Ureter (tissue), 1 donor: ENCODE data around the gene PCSK9. TPM values are rescaled to one million over a fixed set of nuclear protein-coding genes. Genes with fewer than 3 reads are reported as not detected.

Experiments
- DNase-seq: peaks from one replicate; pipeline ENCODE4 v3.0.0-alpha.2; 2020; ENCODE audit warnings: low spot score
- total RNA-seq: library from RNA; stranded (reverse); gene quantifications from one replicate; pipeline ENCODE4 v1.2.4, GENCODE V29; 2023
- donor health status: DM: yes; HTN: yes; CAD: no.

The PCSK9 gene
- 0.16 TPM for total RNA-seq

- DNase-seq, result no peak
Observed at GRCh38 chr1:55039342-55040082, at the start of gene PCSK9. Gene PCSK9 (plus strand): TSS chr1:55039548. CDS start chr1:55039838, 290 bp downstream.

GRCh38 chr1:54989968-54990810, 49.2 kb upstream of the PCSK9 start:
- peak; percentile 57 for DNase-seq

GRCh38 chr1:54990916-54991315, 48.4 kb upstream of the PCSK9 start:
- DNase-seq, result no peak

GRCh38 chr1:54991939-54992338, 47.4 kb upstream of the PCSK9 start:
- no peak for DNase-seq

GRCh38 chr1:54993140-54993539, 46.2 kb upstream of the PCSK9 start:
- DNase-seq, result no peak

GRCh38 chr1:54994355-54994990, 44.9 kb upstream of the PCSK9 start:
- DNase-seq, result no peak

- DNase-seq, result no peak
Observed at GRCh38 chr1:54995013-54995760, 44.2 kb upstream of the PCSK9 start.

GRCh38 chr1:54995835-54996234, 43.5 kb upstream of the PCSK9 start:
- DNase-seq, result no peak

- peak; percentile 74 for DNase-seq
Observed at GRCh38 chr1:54996359-54996868, 42.9 kb upstream of the PCSK9 start.

- DNase-seq, result no peak
Observed at GRCh38 chr1:54996869-54997710, 42.3 kb upstream of the PCSK9 start.

GRCh38 chr1:54997711-54997986, 41.7 kb upstream of the PCSK9 start:
- DNase-seq, result no peak

GRCh38 chr1:54998100-54998499, 41.2 kb upstream of the PCSK9 start:
- no peak for DNase-seq

- DNase-seq, result no peak
Observed at GRCh38 chr1:54998677-54999076, 40.7 kb upstream of the PCSK9 start, which contains the start of gene BSND. Gene BSND (plus strand): TSS chr1:54998933. CDS start chr1:54999187, 254 bp downstream.

- DNase-seq, result no peak
Observed at GRCh38 chr1:55000110-55001085, 39.0 kb upstream of the PCSK9 start.

GRCh38 chr1:55001311-55001710, 38.0 kb upstream of the PCSK9 start:
- DNase-seq, result no peak

GRCh38 chr1:55002686-55003085, 36.7 kb upstream of the PCSK9 start:
- no peak for DNase-seq

GRCh38 chr1:55005351-55006140, 33.8 kb upstream of the PCSK9 start:
- DNase-seq, result no peak

GRCh38 chr1:55006931-55007330, 32.4 kb upstream of the PCSK9 start:
- DNase-seq, result no peak

- DNase-seq, result no peak
Observed at GRCh38 chr1:55007625-55008024, 31.7 kb upstream of the PCSK9 start.
